ENCODE data around the gene RNASEL.

RNASEL gene

DNA sequence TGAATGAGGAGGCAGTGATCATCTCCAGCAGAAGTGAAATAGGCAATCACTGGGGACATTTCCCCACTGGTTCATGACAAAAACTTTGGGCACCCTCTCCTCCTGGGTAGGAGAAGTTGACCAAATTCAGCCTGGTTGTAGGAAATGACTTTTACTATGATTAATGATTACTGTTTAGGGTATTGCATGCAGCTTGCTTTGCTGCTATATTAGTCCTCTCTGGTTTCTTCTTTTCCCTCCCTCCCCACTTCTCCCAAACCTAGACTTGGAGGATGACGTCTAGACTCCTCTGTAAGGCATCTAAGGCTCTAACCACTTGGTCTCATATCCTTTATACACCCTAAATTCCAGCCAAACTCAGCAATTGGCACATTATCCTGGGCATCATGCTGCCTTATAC, 18.5 kb upstream of the RNASEL start:
- peaks cover 35% of the 10 kb centered on the region for H3K4me1 ChIP-seq (ENCODE audit: insufficient read depth, low read length, severe bottlenecking)
- no peak overlapping the region for H3K4me2 ChIP-seq (ENCODE audit: low read length)
- no peak overlapping the region for H3K4me3 ChIP-seq (ENCODE audit: low read depth, low read length, poor library complexity, severe bottlenecking)
- H3K9me3 ChIP-seq (ENCODE audit: low read length): no peaks in the 10 kb centered on the region
- no peaks in the 10 kb centered on the region for H3K79me2 ChIP-seq (ENCODE audit: insufficient read depth, low read length)
- peaks cover 6% of the 10 kb centered on the region for H3K36me3 ChIP-seq (ENCODE audit: insufficient read depth, low read length)
- H2AFZ ChIP-seq (ENCODE audit: low read length): no peak overlapping the region
- no peak overlapping the region for H3K9ac ChIP-seq (ENCODE audit: low read length)
- no peaks in the 10 kb centered on the region for H3F3A ChIP-seq (ENCODE audit: insufficient read depth, low read length)
- no peak for TF ChIP-seq EZH2 (IDR thresholded peaks at IDR 0.05; ENCODE audit: borderline replicate concordance, low read length)
- no peak overlapping the region for H3K27ac ChIP-seq (ENCODE audit: low read depth, low read length, poor library complexity, severe bottlenecking)
- 0 out of 2 replicates have a peak, but pooled peaks cover 6% of the 10 kb centered on the region for H3K27me3 ChIP-seq (ENCODE audit: insufficient read depth, low read length)
- no peaks in the 10 kb centered on the region for H4K20me1 ChIP-seq (ENCODE audit: insufficient read depth, low read length)
- H3K9me2 ChIP-seq (ENCODE audit: low read depth, low read length): no peaks in the 10 kb centered on the region

DNA sequence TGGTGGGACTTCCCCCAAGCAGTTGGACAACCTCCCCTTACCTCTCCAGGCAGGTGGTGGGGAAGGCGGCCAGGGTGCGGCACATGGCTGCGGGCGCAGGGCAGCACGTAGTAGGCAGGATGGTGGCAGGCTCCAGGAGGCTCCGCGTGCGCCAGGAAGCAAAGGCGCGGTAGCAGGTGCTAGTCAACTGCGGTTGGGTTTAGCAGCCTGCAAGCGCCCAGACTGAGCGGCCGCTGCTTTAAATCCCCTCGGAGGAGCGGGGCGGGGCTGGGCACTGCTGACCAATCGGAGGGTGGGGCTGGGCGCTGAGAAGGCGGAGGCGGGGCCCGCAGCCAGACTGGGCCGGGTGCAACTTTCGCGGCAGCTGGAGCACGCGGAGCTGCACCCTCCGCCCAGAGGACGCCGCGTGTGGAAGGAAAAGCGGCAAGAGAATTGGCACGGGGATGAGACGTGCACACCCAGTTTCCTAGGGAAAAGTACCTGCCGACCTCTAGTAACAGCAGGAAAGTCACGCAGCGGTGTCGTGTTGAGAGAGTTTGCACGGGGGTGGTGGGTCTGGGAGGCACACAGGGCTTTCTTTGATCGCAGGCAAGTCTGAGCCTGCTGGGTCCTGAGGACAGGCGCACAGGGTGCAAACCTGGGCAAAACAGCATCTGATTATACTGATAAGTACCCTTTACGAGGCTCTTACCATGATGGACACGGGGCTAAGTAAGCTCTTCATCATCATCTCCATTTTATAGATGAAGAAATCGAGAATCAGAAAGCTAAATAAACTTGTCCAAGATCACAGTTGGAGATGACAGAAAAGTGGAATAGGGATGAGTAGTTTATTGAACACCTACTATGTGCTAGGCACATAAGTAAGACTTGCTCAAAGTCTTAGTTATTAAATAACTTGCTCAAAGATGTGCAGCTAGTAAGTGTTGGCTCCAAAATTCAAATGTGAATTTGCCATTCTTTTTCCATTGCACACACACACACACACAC, 15.4 kb upstream of the RNASEL start, which contains the start of gene RGS16:
Gene RGS16 (minus strand): TSS at position 215 of the 990 bp plus-strand sequence. CDS start 130 bp downstream, at position 85.
- peaks cover 37% of the 10 kb centered on the region for H3K36me3 ChIP-seq (ENCODE audit: insufficient read depth, low read length)
- no peaks in the 10 kb centered on the region for H3F3A ChIP-seq (ENCODE audit: insufficient read depth, low read length)
- no peaks in the 10 kb centered on the region for H3K79me2 ChIP-seq (ENCODE audit: insufficient read depth, low read length)
- no peaks in the 10 kb centered on the region for H3K9me2 ChIP-seq (ENCODE audit: low read depth, low read length)
- TF ChIP-seq, protein P1, sequence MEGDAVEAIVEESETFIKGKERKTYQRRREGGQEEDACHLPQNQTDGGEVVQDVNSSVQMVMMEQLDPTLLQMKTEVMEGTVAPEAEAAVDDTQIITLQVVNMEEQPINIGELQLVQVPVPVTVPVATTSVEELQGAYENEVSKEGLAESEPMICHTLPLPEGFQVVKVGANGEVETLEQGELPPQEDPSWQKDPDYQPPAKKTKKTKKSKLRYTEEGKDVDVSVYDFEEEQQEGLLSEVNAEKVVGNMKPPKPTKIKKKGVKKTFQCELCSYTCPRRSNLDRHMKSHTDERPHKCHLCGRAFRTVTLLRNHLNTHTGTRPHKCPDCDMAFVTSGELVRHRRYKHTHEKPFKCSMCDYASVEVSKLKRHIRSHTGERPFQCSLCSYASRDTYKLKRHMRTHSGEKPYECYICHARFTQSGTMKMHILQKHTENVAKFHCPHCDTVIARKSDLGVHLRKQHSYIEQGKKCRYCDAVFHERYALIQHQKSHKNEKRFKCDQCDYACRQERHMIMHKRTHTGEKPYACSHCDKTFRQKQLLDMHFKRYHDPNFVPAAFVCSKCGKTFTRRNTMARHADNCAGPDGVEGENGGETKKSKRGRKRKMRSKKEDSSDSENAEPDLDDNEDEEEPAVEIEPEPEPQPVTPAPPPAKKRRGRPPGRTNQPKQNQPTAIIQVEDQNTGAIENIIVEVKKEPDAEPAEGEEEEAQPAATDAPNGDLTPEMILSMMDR (IDR thresholded peaks at IDR 0.05; ENCODE audit: low read length): no peak
- no peak for TF ChIP-seq EZH2 (IDR thresholded peaks at IDR 0.05; ENCODE audit: borderline replicate concordance, low read length)
- no peak within 1 kb of the TSS for H2AFZ ChIP-seq (ENCODE audit: low read length)
- no peaks in the 10 kb centered on the region for H4K20me1 ChIP-seq (ENCODE audit: insufficient read depth, low read length)
- peaks cover 40% of the 10 kb centered on the region for H3K4me1 ChIP-seq (ENCODE audit: insufficient read depth, low read length, severe bottlenecking)
- peak within 1 kb of the TSS; percentile 68 for H3K9ac ChIP-seq (ENCODE audit: low read length)
- H3K4me3 ChIP-seq (ENCODE audit: low read depth, low read length, poor library complexity, severe bottlenecking): peak within 1 kb of the TSS; percentile 73
- H3K27me3 ChIP-seq (ENCODE audit: insufficient read depth, low read length): 0 out of 2 replicates have a peak, but pooled peaks cover 1% of the 10 kb centered on the region
- peak within 1 kb of the TSS; percentile 69 for H3K4me2 ChIP-seq (ENCODE audit: low read length)
- peak within 1 kb of the TSS; percentile 16 for H3K27ac ChIP-seq (ENCODE audit: low read depth, low read length, poor library complexity, severe bottlenecking)
- H3K9me3 ChIP-seq (ENCODE audit: low read length): no peaks in the 10 kb centered on the region

DNA sequence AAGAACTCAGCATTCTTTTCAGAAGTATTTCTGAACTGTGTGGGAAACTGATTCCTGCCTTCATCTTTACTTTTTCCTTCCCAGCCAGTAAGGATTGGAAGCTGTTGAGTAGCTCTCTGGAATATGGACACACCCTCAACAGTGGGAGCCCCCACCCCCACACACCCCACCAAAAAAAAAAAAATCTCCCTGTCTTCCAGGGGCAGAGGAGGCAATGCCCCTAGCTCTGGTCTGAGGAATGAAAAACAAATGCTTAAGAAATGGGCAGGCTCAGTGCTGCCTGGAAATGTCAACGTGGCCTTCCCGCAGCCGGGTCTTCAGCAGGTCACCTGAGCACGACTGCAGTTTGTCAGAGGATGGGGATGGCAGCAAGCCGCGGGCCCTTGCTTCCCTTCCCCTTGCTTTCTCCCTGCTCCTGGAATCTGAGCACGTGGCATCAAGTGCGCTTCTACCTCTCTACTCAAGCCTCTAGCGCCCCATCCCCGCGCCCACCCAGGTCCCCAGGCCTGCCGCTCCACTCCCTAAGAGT, 14.7 kb upstream of the RNASEL start:
- Histone ChIP-seq H3K9me2 (ENCODE audit: low read depth, low read length) (no peaks in the 10 kb centered on the region), H3K36me3 (ENCODE audit: insufficient read depth, low read length) (peaks cover 44% of the 10 kb centered on the region), H3K27me3 (ENCODE audit: insufficient read depth, low read length) (no peaks in the 10 kb centered on the region), H3K4me3 (ENCODE audit: low read depth, low read length, poor library complexity, severe bottlenecking) (peak overlapping the region; percentile 73), H3K9me3 (ENCODE audit: low read length) (no peaks in the 10 kb centered on the region), H3K79me2 (ENCODE audit: insufficient read depth, low read length) (no peaks in the 10 kb centered on the region), H3K27ac (ENCODE audit: low read depth, low read length, poor library complexity, severe bottlenecking) (peak overlapping the region; percentile 16), H3K4me2 (ENCODE audit: low read length) (peak overlapping the region; percentile 69), H4K20me1 (ENCODE audit: insufficient read depth, low read length) (no peaks in the 10 kb centered on the region), H2AFZ (ENCODE audit: low read length) (no peak overlapping the region), H3K4me1 (ENCODE audit: insufficient read depth, low read length, severe bottlenecking) (peaks cover 40% of the 10 kb centered on the region), H3K9ac (ENCODE audit: low read length) (peak overlapping the region; percentile 68), H3F3A (ENCODE audit: insufficient read depth, low read length) (no peaks in the 10 kb centered on the region)
- TF ChIP-seq, protein P1 (IDR thresholded peaks at IDR 0.05; ENCODE audit: low read length): no peak
- TF ChIP-seq EZH2 (IDR thresholded peaks at IDR 0.05; ENCODE audit: borderline replicate concordance, low read length): no peak

Measured in OCI-LY1 (cell line).